PC-9 (cell line): Measurements from ENCODE around the gene RECQL5. TPM values are rescaled to one million over a fixed set of nuclear protein-coding genes. Genes with fewer than 3 reads are reported as not detected.

Experiments
- BruUV-seq: library from RNA; stranded (reverse); fragments of 400-500 nt; replicated peaks from 2 replicates; lab custom pipeline; 2021; lab: Mats Ljungman, UMichigan
- CTCF ChIA-PET: fragments of 300-600 bp; sonication (Branson Sonifier 250); formaldehyde crosslinking; loops from one replicate; lab custom pipeline; 2022; ENCODE audit warnings: antibody characterized with exemption; lab: Charles Lee
- POLR2A ChIA-PET: fragments of 300-600 bp; sonication (Branson Sonifier 250); formaldehyde crosslinking; loops from one replicate; lab custom pipeline; 2022; ENCODE audit warnings: antibody characterized with exemption; ENCODE audit not compliant: unreplicated experiment; lab: Charles Lee
- DNase-seq, 2 experiments: peaks; one replicate each; pipeline versions ENCODE4 v3.0.0 to v3.0.0-alpha.2; 2015 to 2022; ENCODE audit warnings: mixed read lengths in 1 of 2
- H2AFZ ChIP-seq: fragments of 200-600 bp; sonication (generic); 2 replicates; pipeline ENCODE4 v1.8.1; 2017; ENCODE audit warnings: antibody characterized with exemption
- H3F3A ChIP-seq: fragments of 200-600 bp; sonication (generic); 2 replicates; pipeline ENCODE4 v1.8.1; 2017; ENCODE audit warnings: antibody characterized with exemption, mild to moderate bottlenecking, low read depth; ENCODE audit not compliant: insufficient read depth
- H3K27ac ChIP-seq: fragments of 200-600 bp; sonication (generic); 2 replicates; pipeline ENCODE4 v1.6.1; 2016; ENCODE audit warnings: mixed run types
- H3K27me3 ChIP-seq: fragments of 200-600 bp; sonication (generic); 2 replicates; pipeline ENCODE4 v1.6.1; 2016; ENCODE audit warnings: low read depth, mixed run types; ENCODE audit not compliant: insufficient read depth
- H3K36me3 ChIP-seq: fragments of 200-600 bp; sonication (generic); 2 replicates; pipeline ENCODE4 v1.6.1; 2016; ENCODE audit warnings: low read depth, mixed run types
- H3K4me1 ChIP-seq: fragments of 200-600 bp; sonication (generic); replicated peaks from 2 replicates; pipeline ENCODE4 v1.6.1; 2016; ENCODE audit warnings: mixed run types; ENCODE audit not compliant: insufficient read depth
- H3K4me2 ChIP-seq: fragments of 200-600 bp; sonication (generic); 2 replicates; pipeline ENCODE4 v1.6.1; 2017; ENCODE audit warnings: mixed run types
- H3K4me3 ChIP-seq: fragments of 200-600 bp; sonication (generic); 2 replicates; pipeline ENCODE4 v1.6.1; 2016; ENCODE audit warnings: mixed run types
- H3K79me2 ChIP-seq: fragments of 200-600 bp; sonication (generic); 2 replicates; pipeline ENCODE4 v1.6.1; 2017; ENCODE audit warnings: low read depth, mixed run types
- H3K9me2 ChIP-seq: fragments of 200-600 bp; sonication (generic); 2 replicates; pipeline ENCODE4 v1.8.1; 2017; ENCODE audit warnings: mild to moderate bottlenecking; ENCODE audit not compliant: insufficient read depth
- H3K9me3 ChIP-seq: fragments of 200-600 bp; sonication (generic); 2 replicates; pipeline ENCODE4 v1.8.1; 2016; ENCODE audit warnings: low read depth; ENCODE audit not compliant: insufficient read depth
- H4K20me1 ChIP-seq: fragments of 200-600 bp; sonication (generic); 2 replicates; pipeline ENCODE4 v1.8.1; 2017; ENCODE audit not compliant: insufficient read depth
- EZH2 ChIP-seq: fragments of 200-600 bp; sonication (generic); IDR thresholded peaks from 2 replicates; pipeline ENCODE4 v1.8.0; 2017; ENCODE audit warnings: antibody characterized with exemption, low read depth
- intact Hi-C: fragments of 100-400 bp; cut with micrococcal nuclease; formaldehyde crosslinking; loops from one replicate; pipeline ENCODE4 v1.10.0; 2022; ENCODE audit not compliant: unreplicated experiment
- total RNA-seq: library from RNA; stranded (reverse); gene quantifications from 2 replicates; pipeline ENCODE4 v1.2.3, GENCODE V29; 2021
- TF ChIP-seq, protein P1 (sequence below): fragments of 200-600 bp; sonication (generic); conservative IDR thresholded peaks from 2 replicates; pipeline ENCODE4 v1.6.1; 2017; ENCODE audit warnings: mixed run types, antibody characterized with exemption, mild to moderate bottlenecking, moderate library complexity

The RECQL5 gene
- total RNA-seq, 1 experiment from 2014 or later: 41.0 TPM

DNA sequence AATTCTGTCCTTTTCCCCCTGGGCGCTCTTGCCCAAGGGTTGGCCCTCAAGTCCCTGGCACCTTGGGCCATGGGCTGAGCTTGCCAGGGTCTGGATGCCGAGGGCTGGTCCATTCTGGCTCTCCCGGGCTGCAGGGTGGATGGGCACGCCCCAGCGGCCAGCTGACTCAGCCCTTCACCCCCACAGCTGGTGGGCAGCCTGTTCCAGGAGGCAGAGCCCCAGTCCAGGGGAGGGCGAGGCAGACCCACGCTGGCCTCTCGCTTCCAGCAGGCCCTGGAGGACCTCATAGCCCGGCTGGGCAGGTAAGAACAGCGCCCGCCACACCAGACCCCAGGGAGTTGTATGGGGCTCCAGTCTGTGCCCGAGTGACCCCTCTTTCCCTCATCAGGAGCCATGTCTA, 64.3 kb downstream of the RECQL5 start:
- ChIA-PET CTCF (interaction anchor here (0.5 to 2.2 kb wide), 3 partner anchors 13 to 334 kb away, joined by 5 to 10 read pairs (median 6); no protein-coding TSS in a partner anchor), POLR2A (interaction anchor here (0.6 to 0.7 kb wide), 2 partner anchors 64 to 325 kb away, joined by 3 read pairs; no protein-coding TSS in a partner anchor)
- no TSS peak for BruUV-seq
- no peaks in the 10 kb centered on the region for H3K27me3 ChIP-seq
- H2AFZ ChIP-seq: no peak overlapping the region
- peaks cover 35% of the 10 kb centered on the region for H3F3A ChIP-seq
- no peaks in the 10 kb centered on the region for H4K20me1 ChIP-seq
- H3K36me3 ChIP-seq: no peaks in the 10 kb centered on the region
- peaks cover 42% of the 10 kb centered on the region for H3K4me1 ChIP-seq
- no peaks in the 10 kb centered on the region for H3K79me2 ChIP-seq
- H3K9me3 ChIP-seq: no peaks in the 10 kb centered on the region
- TF ChIP-seq EZH2: no peak
- TF ChIP-seq, protein P1, sequence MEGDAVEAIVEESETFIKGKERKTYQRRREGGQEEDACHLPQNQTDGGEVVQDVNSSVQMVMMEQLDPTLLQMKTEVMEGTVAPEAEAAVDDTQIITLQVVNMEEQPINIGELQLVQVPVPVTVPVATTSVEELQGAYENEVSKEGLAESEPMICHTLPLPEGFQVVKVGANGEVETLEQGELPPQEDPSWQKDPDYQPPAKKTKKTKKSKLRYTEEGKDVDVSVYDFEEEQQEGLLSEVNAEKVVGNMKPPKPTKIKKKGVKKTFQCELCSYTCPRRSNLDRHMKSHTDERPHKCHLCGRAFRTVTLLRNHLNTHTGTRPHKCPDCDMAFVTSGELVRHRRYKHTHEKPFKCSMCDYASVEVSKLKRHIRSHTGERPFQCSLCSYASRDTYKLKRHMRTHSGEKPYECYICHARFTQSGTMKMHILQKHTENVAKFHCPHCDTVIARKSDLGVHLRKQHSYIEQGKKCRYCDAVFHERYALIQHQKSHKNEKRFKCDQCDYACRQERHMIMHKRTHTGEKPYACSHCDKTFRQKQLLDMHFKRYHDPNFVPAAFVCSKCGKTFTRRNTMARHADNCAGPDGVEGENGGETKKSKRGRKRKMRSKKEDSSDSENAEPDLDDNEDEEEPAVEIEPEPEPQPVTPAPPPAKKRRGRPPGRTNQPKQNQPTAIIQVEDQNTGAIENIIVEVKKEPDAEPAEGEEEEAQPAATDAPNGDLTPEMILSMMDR: no peak
- H3K4me3 ChIP-seq: no peak overlapping the region
- no peaks in the 10 kb centered on the region for H3K9me2 ChIP-seq
- no peak overlapping the region for H3K27ac ChIP-seq
- H3K4me2 ChIP-seq: no peak overlapping the region
- intact Hi-C loops: loop anchor here (5.0 kb wide), 2 partner anchors 45 to 85 kb away; partner anchors contain the start of genes CASKIN2 and TSEN54
- DNase-seq: peak in 1 of 2 experiments; percentile 44

DNA sequence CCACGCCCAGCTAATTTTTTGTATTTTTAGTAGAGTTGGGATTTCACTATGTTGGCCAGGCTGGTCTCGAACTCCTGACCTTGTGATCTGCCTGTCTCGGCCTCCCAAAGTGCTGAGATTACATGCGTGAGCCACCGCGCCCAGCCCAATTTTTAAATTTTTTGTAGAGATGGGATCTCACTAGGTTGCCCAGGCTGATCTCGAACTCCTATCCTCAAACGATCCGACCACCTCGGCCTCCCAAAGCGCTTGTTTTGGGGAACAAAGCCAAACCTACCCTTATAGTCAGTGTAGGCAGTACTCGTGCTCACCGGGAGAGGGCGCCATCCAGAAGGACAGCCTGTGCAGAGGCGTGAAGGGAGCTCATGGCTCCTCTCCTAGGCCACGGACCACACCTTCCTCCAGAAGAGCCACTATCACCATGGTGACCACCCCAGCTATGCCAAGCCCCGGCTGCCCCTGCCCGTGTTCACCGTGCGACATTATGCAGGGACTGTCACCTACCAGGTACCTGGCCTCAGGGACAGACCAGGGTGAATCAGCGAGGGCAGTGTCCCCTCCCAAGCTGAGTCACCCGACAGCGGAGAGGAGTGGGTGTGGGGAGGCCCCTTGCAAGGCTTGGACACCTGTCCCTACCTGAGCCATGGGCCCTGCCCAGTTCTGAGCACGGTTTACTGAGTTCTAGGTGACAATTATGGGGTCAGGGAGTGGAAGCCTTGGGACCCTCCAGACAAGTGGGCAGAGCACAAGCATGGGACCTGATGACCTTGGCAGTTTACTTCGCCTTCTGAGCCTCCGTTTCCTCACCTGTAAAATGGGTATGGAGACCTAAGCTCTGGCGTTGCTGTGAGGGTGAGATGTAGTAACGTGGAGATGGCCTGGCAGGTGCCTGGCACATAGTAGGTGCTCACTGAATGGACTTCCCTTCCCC, 65.6 kb downstream of the RECQL5 start:
- intact Hi-C loops: loop anchor here (1.0 to 5.0 kb wide), 4 partner anchors 9 to 84 kb away; partner anchors contain the start of genes CASKIN2, SMIM5 and TSEN54
- H3K27me3 ChIP-seq: no peaks in the 10 kb centered on the region
- H4K20me1 ChIP-seq: no peaks in the 10 kb centered on the region
- H3K9me2 ChIP-seq: no peaks in the 10 kb centered on the region
- H3K79me2 ChIP-seq: no peaks in the 10 kb centered on the region
- H3K36me3 ChIP-seq: no peaks in the 10 kb centered on the region
- BruUV-seq: no TSS peak
- DNase-seq: peak; percentile 92 to 95
- H3K27ac ChIP-seq: peak overlapping the region; percentile 43; the same call in 1 of the 2 replicates
- peak overlapping the region; percentile 23; the same call in 1 of the 2 replicates for H3K4me2 ChIP-seq
- H3K9me3 ChIP-seq: no peaks in the 10 kb centered on the region
- no peak overlapping the region for H2AFZ ChIP-seq
- ChIA-PET POLR2A (interaction anchor here (0.5 to 0.9 kb wide), 8 partner anchors 9 to 171 kb away, joined by 3 to 21 read pairs (median 5); partner anchors contain the start of gene LLGL2), CTCF (interaction anchor here (0.6 to 3.0 kb wide), 24 partner anchors 10 to 275 kb away, joined by 3 to 49 read pairs (median 4); partner anchors contain the start of genes LLGL2, RECQL5, SAP30BP and SMIM5)
- TF ChIP-seq, protein P1: peak; percentile 95
- no peak for TF ChIP-seq EZH2
- peaks cover 35% of the 10 kb centered on the region for H3F3A ChIP-seq
- H3K4me1 ChIP-seq: peaks cover 42% of the 10 kb centered on the region
- H3K4me3 ChIP-seq: no peak overlapping the region

DNA sequence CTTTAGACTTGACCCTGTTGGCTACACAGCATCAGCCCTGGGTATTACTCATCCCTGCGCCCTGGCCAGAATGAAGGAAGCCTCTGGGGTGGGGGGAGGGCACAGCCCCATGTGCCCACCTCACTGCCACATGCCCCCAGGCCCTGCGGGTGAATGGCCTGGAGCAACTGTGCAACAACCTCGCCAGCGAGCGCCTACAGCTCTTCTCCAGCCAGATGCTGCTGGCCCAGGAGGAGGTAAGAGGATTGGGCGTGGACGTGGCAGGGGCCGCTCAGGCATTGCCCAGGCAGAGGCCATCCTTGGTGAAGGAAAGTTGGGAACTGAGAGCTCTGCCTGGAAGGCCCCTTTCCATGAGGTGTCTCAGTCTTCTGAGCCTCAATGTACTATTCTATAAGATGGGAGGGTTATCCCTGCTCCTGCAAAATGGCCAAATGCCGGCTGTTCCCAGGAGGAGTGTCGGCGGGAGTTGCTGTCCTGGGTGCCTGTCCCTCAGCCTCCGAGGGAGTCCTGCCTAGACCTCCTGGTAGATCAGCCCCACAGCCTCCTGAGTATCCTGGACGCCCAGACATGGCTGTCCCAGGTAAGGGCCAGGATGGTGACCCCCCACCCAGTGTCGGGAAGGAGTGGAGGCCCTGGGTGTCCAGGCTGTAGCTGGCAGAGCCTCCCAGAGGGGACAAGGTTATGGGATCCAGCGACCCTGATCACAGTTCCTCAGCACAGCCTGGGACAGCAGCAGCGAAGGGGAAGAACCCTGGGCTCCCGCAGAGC, 70.5 kb downstream of the RECQL5 start:
- Histone ChIP-seq H2AFZ (no peak overlapping the region), H3K4me1 (peaks cover 17% of the 10 kb centered on the region), H3K27me3 (no peaks in the 10 kb centered on the region), H4K20me1 (no peaks in the 10 kb centered on the region), H3K36me3 (no peaks in the 10 kb centered on the region), H3F3A (peaks cover 15% of the 10 kb centered on the region), H3K79me2 (no peaks in the 10 kb centered on the region), H3K27ac (no peak overlapping the region), H3K4me3 (no peak overlapping the region), H3K9me3 (no peaks in the 10 kb centered on the region), H3K9me2 (no peaks in the 10 kb centered on the region), H3K4me2 (no peak overlapping the region)
- no peak for DNase-seq
- intact Hi-C loops: no loop called here
- POLR2A ChIA-PET: no interaction called here
- TF ChIP-seq, protein P1: no peak
- TF ChIP-seq EZH2: no peak
- CTCF ChIA-PET: interaction anchor here (0.6 kb wide), 2 partner anchors 51 to 636 kb away, joined by 4 to 6 read pairs; no protein-coding TSS in a partner anchor
- BruUV-seq: no TSS peak
